Activated CD4-positive, alpha-beta T cell treated with anti-CD3 and anti-CD28 coated beads, Interleukin-2, amount 50 U/mL, for 16 hours (primary cell): ENCODE data around the gene GLRX3.
"Not testable (repeated sequence)": the region's sequence is repeated elsewhere in the genome, so short reads cannot be mapped to it uniquely, and the experiment has no call there.

Source experiments
- DNase-seq: peaks from one replicate; pipeline ENCODE4 v3.0.0-alpha.2; 2020

GLRX3 gene

DNA sequence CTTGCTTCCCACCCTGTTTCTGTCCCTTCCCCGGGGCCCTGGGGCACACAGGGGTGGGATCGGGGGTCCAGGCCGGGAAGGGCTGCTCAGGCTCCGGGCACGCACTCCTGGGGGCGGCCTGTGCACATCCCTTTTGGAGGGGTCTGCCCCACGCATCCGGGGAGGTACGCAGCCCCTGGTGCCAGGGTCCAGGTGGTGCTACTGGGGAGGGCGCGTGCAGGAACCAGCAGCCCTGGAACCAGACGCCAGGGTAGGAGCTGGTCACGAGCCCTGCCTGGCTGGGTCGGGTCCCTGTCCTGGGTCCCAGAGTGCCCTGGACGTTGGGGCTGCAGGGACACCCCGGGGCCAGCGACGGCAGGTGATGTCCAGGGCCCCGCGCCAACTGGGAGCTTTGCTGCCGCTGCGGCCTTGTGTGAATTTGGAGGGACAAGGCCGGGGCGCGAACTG is 53.4 kb downstream of the GLRX3 start:
- no peak for DNase-seq

DNA sequence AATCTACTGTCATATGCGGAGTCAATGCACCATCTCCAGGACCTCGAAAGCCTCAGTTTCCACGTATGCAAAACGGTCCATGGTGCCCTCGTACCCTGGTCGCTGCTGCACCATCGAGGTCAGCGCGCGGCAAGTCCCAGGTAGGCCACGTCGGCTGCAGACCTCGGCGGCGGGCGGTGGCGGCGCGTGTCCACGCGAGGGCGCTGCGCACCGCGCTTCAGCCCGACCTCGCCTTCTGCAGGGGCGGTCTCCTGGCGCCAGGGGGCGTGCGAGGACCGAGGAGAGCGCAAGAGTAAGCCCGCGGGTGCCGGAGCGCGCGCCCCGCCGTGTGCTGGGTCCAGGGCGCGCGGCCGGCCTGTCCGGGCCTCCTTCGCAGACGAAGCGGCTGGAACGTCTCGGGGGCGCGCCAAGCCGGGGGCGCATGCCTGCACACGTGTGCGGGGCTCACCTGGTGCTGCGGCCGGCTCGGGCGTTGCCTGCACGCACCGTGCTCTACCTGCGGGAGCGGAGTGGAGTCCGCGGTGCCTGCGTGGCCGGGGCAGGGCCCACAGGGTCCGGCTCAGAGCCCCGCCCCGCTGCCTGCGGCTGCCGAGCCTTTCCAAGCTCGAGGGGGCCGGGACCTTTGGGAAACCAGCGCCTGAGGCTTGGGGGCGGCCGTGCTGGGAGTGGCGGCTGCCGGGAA is 54.0 kb downstream of the GLRX3 start:
- DNase-seq, result peak; percentile 87

DNA sequence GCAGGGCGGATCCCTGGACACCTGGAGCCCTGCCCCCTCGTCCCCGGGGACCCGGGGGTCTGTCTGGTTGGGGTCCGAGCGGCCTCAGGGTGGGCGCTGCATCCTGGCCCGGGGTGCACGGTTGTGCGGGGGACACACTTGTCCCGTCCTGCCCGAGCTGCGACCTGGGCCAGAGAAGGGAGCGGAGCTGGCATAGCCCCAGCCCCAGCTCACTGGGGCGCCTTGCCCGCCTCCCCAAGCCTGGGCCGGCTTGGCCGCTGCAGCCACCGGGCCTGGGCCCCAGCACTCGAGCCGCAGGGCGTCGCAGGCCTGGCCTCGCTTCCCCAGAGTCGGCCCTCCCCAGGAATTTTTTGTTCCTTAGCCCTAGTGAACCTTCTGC is 54.5 kb downstream of the GLRX3 start:
- DNase-seq, result no peak

DNA sequence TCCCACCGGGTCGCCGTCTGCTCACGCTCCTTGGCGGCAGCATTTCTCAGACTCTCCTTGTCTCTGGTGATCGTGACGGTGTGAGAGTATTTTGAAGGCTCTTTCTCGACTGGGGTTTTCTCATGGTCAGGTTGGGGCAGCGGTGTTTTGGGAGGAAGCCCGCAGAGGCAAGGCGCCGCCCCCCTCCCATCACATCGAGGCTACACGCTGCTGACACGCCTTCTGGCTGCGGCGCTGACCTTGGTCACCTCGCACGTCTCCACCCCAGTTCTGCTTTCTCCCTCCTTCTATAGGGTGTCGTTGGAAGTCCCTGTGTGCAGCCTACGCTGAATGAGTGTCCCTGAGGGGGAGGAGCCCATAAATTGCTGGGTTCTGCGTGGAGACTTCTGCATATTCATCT is 55.2 kb downstream of the GLRX3 start:
- DNase-seq, result no peak

DNA sequence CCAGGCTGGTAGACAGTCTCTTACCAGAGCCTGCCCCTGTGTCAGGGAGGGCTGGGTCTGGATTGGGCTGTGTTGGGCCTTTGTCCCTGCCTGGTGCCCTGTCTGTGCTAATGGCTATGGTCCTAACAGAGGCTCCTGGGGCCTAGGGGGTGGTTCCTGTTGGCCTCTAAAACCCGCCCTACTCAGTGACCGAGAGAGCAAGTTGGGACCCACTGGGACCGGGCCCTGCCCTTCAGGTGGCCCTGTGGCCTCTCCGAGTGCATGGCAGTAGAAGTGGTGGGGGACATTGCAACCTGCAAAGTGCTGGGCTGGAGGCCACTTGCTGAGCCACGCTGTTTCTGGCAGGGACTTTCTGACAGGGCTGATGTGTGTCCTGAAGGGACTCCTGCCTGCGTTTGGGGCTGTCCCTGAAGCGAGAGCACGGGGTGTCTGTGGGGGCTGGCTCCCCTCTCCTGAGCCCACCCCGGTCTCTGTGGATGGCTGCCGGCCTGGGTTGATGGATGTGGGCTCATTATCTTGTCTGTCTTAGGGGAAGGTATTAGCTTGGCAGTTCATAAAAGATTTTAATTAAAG is 56.2 kb downstream of the GLRX3 start:
- DNase-seq, result no peak

DNA sequence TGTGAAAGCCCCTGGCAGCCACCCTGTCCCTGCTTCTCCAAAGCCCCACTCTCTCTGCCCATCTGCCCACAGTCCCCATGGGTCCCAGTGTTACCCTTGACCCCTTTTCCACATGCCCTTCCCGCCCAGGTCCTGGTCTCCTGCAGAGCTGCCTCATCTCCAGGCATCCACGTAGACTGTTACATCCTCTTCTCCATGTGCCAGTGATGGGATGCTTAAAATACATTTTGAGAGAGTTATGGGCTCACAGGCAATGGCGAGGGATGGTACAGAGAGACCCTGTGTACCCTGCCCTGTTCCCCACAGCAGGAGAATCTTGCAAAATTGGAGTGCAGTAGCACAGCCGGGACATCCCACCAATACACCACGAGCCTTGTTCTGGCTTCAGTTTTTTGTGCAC is 56.8 kb downstream of the GLRX3 start:
- DNase-seq, result no peak

DNA sequence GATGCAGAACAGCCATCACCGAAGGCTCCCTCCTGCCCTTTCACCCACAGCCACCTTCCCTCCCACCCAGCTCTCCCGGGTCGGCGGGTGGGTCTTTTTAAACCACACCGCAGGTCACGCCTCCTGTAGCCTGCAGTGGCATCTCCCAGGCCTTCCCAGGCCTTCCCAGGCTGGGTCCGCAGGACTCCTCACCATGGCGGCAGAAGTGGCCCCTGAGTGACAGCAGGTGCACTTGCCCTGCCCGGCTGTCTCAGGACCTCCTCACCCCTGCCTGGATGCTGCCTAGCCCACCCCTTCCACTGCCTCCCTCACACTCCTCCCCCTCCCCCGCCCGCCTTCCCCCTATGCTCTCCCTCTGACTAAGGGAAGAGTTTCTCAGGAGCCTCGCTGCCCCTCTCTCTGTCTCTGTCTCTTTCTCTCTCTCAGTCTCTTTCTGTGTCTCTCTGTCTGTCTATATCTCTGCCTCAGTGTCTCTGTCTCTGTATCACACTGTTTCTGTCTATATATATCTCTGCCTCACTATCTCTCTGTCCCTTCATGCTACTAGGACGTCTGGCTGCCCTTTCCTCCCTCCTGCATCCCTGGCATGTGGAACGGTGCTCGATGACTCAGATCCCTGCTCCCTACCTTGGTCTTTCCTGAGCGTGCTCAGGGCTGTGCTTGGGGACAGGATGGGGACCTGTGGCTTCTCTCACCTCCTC is 57.5 kb downstream of the GLRX3 start:
- no peak for DNase-seq

DNA sequence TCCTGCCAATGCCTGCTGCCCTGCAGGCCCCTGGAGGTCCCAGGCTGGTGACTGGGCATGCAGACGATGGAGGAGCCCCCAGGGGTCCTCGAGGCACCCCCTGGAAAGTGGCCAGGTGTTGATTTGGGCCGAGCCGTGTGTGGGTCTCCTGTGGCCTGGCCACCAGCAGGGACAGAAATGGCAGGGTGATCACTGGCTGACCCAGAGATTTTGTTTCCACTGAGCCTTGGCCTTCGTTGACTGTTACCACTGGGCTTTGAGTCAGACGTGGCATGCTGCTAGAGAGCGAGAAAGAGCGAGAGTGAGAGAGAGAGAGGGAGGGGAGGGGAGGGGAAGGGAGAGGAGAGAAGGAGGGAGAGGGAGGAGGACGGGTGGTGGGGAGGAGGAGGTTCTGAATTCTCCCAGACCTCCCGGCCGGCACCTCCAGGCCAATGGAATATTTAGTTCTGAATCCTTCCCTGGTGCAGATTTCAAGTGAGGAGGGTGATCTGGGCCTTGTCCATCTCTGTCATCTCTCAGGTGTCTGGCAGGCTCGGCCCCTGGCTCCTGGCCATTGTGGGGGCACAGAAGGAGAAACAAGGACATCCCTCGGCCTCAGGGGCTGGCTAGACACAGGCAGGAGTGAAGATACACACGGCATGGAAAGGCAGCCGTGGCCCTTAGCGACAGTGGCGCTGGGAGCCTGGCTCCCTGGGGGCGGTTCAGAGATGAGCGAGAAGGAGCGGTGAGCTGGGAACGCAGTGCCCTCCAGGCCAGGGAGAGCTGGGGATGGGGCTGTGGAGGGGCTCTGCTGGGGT is 58.2 kb downstream of the GLRX3 start:
- no peak for DNase-seq

DNA sequence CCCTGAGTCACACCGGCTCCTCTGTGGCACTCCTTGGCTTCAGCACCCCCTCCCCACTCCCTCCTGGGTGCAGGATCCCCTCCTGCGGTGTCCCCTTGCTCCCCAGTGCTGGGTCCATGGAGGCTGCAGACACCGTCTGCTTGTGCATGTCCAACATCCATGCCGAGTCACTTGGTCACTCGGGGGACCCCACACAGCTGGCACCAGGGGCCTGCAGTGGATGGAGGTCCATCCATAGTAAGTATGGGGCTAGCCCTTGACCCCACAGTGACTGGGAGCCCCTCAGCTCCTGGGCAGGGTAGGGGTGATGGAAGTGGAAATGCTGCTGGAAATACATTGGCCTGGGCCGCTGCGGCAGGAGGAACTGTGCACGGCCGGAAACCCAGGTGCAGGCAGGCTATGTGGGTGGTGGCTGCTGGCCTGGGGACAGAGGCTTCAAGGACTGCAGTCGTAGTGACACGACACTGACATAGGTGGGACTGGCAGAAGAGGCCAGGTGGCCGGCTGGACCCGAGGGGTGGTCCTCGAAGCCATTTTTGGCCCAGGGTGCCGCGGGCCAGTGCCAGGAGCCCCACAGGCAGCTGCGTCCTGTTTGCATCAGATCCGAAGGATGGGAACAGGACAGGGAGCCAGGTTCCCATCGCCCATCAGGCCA is 58.9 kb downstream of the GLRX3 start:
- DNase-seq, result no peak

DNA sequence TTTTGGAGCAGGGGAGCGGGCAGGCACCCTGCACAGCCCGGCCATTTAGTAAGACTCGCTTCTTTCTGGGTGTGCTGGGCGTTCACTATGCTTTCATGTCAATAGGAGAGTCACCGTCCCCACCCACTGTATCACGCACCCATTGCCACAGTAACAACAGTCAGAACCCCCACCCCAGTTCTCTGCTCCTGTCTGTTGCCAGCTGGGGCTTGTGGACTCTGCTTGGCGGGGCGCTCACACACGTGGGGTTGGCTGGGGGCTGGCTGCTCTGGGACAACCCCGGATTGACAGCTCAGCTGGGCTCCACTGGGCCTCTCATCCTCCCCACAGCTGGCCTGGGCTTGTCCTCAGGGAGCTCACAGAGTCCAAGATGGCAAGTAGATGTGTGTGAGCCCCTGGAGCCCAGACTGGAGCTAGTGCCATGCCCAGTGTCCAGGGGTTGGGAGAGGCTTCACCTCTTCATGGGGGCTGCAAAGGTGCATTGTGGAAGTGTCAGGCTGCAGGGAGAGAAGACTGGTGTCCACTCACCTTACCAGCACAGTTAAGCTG is 59.6 kb downstream of the GLRX3 start:
- DNase-seq, result no peak

DNA sequence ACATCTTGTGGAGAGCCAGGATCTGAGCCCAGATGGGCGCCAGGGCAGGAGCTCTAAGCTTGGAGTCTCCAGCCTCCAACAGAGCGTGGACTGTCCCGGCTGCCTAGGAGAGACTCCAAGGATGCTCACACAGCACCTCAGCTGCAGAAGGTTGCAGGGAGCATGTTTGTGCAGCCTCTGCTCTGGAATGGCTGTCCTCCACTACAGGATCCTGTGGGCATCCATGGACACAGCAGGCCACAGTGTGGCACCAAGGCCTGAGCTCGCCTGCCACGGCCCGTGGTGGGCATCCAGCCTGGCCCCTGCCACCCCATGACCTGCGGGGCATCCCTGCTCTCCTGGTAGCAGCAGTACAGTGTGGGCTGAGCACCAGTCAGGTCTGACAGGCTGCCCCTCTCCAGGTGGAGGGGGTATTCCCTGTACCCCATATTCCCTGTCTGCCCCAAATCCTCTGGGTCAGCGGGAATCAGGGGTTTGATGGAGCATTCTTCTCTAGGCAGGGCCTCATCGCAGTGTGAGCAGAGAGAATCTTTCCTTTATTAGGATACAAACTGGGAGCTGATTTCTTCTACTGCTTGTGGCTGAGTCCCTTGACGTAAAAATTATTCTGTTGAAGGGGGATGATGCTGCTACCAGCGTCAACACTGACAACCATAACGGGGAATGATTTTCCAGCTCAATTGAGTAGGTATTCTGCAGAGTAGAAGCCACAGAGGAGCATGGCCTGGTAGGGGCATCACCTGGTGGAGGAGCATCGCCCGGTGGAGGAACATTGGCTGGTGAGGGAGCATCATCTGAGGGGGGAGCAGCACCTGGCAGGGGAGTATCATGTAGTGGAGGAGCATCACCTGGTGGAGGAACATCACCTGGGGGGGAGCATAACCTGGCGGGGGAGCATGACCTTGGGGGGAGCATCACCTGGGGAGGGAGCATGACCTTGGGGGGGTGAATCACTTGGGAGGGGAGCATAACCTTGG is 60.6 kb downstream of the GLRX3 start:
- DNase-seq, result no peak

DNA sequence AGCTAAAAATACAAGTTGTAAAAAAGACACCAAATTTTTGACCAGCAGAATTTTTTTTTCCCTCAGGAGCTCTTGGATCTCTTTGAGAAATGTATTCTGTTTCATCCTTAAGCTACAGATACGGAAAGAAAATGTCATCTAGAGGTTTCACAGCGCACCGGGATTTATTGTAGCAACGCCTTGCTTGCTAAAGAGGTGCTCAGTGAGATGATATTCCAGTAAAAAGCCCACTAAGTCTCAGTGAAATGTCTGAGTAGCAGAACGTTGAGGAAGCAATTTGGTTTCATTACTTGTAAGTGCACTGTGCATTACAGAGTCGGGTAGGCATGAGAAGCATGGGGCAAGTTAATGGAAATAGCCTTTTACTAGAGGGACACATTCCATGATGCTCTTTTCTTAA is 62.5 kb downstream of the GLRX3 start:
- DNase-seq, result no peak

DNA sequence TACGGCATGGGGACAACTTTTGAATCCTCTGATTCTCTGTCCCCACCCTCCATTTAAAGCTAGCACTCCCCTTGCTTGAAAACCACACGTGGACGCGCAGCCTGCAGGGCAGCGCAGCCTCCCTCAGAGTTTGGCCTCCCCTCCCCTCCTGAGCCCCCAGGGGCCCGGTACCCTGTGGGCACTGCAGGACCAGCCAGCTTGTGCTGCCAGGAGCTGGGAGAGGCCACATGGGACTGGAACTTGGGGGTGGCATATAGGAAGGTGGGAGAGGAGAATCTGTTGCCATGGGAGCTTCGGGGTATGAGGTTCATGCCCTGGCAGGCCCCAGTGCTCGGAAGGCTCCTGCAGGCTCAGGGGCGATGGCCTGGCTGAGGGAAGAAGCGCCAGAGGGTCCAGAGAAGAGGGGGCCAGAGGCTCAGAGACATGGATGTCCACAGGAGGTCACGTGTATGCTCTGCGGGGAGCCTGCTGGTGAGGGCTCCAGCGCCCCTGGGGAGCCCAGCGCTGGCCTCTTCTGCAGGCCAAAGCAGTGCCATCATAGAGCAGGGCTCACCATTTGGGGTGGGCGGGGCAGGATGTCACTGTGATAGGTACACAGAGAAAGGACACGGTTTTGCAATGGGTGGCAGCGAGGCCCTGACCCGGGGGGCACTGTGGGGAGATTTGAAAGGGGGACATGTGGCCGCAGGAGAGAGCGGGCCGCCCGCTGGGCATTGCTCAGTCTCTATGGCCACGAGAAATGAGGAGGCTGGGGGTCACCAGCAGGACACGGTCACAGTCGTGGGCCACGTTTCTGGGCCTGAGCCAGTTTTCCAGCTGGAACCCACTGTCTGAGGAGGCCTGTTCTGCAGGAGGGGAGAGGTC is 64.2 kb downstream of the GLRX3 start:
- DNase-seq, result no peak

DNA sequence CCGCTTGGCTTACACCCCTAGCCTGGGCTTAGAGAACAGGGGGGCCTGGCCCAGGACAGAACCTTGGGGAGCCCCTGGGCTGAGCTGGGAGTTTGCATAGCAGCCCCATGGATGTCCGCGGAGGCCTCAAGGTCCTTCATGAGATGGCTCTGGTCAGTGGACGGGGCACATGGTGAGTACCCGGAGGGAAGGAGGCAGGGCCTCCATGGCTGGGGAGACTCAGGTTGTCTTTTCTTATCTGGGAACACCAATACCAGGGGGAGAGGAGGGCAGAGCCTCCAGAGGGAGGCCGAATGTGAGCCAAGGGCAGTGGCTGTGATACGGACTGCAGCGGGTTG is 64.8 kb downstream of the GLRX3 start:
- no peak for DNase-seq

DNA sequence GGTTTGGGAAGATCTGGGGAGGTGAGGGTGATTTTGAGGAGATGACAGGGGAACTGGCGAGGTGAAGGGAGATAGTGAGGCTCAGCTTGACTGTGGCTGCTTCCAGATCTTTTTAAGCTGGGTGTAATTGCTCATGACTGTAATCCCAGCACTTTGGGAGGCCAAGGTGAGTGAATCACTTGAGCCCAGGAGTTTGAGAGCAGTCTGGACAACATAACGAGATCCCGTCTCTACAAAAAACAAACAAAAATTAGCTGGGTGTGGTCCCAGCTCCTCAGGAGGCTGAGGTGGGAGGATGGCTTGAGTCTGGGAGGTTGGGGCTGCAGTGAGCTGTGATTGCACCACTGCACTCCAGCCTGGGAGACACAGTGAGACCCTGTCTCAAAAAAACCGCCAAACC is 66.0 kb downstream of the GLRX3 start:
- DNase-seq, result not testable (repeated sequence)

DNA sequence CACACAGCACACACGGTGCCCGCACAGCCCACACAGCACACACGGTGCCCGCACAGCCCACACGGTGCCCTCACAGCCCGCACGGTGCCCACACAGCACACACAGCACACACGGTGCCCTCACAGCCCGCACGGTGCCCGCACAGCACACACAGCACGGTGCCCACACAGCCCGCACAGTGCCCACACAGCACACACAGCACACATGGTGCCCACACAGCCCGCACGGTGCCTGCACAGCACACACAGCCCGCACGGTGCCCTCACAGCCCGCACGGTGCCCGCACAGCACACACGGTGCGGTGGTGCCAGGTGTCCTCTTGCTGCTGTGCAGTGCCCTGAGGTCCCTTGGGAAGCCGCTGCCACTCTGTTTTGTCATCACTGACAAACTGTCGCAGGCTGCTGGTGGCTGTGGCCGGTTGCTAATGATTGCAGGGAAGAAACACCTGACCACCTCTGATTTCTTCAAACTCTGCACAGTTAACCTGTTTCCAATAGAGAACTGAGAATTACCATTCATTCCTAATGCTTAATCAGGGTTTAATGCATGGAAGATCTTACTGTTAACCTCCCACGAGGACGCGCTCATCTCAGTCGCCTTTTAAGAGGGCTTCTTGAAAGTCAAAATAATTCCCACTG is 66.9 kb downstream of the GLRX3 start:
- no peak for DNase-seq

DNA sequence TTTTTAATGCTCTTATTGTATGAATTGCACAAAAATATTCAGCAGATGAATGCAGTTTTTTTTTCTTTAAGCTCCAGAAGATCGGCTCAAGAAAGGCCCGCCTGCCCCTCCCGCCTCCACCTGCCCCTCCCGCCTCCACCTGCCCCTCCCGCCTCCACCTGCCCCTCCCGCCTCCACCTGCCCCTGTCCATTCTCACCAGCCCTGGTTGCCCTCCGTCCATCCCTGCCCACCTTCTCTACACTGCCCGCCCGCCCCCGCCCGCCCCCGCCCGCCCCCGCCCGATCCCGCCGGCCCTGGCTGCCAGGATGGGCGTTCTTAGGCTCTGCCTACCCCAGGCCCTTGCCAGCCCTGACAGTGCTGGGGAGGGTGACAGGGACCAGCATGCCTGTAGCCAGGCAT is 67.4 kb downstream of the GLRX3 start:
- DNase-seq, result no peak

DNA sequence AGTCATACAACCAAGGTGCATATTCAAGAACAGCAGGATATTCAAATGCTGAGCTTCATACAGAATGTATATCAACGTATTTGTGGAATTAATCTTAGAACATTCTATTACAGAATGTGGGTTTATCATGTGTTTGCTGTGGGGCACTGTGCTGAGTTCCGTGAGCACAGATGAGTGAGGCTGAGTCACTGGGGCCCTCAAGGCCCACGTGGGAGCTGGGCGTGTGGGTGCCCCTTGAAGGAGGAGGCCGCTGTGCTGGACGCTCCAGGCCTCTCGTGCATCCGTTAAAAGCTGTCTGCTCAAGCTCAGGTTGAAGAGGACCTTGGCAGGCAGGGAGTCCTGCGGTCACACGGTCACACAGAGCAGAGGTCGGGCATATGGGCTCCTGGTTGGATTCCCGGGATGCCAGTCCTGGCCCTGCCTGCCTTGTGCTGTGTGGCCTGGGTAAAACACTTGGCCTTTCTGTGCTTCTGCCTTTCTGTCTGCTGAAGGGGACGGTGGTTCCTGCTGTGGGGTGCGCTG is 70.1 kb downstream of the GLRX3 start:
- no peak for DNase-seq

DNA sequence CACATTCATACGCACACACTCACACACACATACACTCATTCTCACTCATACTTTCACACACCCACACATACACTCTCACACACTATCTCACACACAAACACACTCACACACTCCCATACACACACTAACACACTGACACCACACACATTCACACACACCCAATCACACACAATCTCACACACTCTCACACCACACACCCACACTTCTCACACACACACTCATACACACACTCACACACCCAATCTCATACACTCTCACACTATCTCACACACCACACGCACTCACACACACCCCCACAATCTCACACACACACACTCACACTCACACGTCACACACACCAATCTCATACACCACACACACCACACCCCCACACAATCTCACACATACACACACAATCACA is 71.0 kb downstream of the GLRX3 start:
- DNase-seq, result no peak

DNA sequence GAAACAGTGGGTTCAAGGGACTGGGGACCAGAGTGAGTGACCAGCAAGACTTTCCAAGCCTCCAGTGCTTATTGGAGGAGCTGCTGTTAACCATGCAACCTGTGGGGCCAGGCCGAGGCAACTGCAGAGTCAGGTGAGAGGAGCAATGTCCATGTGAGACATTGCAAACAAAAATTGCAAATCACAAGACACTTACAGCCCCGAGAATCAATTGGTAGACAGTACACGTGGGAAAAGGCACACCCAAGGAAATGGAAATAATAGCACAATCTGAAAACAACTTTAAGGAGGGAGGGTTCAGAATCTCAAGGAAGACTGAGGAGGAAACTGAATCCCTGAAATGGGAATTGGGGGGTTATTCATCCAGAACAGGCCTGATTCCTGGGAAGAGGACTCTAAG is 72.6 kb downstream of the GLRX3 start:
- no peak for DNase-seq
